Measurements from ENCODE around the gene FBXL20. TPM values are rescaled to one million over a fixed set of nuclear protein-coding genes. Genes with fewer than 3 reads are reported as not detected.

The FBXL20 gene
- total and polyA plus RNA-seq, 2 donors: 4.2 to 8.7 TPM

DNA sequence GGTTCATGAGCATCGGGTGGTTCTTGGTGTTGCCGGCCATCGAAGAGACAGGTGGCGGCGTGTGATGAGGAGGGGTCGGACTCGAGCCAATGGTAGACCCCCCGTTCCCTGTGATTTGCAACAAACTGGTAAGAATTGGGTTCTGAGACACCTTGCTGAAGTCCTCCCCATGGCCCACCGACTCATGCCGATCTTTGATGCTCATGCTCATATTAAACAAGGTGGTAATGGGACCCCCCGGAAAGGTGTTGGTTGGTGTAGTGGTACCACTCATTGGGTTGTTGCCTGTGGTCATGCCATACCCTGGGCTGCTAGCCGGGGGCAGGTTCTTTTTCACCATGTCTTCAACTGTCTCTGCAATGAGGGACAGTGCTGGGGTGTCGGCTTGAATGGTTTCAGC lies 8.9 kb upstream of the FBXL20 start:
- WGBS: 98% methylated on average over 13 of the region's 13 CpGs

DNA sequence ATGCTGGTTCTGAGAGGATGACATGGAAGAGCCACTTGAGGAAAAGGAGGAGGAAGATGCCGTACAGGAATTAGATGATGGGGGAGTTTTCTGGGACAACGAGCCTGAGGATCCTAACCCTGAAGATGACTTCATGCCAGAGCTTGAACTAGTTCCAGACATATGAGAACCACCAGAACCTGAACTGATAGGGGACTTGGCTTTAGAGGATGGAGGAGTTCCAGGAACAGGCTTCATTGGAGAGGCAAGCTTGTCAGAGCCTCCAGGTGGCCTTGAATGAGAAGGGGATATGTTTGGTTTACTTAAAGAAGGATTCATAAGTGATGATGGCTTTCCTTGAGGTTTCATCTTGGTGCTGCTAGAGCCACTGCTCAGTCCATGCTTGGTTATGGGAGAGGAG lies 6.9 kb upstream of the FBXL20 start:
- 94% methylated on average over 2 of the region's 2 CpGs for WGBS
- DNase-seq (ENCODE audit: low read depth in 6 of 9, low spot score in 9 of 9): no peak
- Histone ChIP-seq H3K27ac (ENCODE audit: low read depth in 1 of 2, low read length in 1 of 2) (no peak overlapping the region), H3K27me3 (ENCODE audit: control insufficient read depth in 2 of 2, insufficient read depth in 1 of 2, low read length in 1 of 2) (no peaks in the 10 kb centered on the region), H3K4me3 (ENCODE audit: low read length in 2 of 2) (no peak overlapping the region), H3K4me1 (ENCODE audit: control insufficient read depth in 2 of 2, insufficient read depth in 2 of 2, low read length in 2 of 2) (no peaks in the 10 kb centered on the region), H3K36me3 (ENCODE audit: control insufficient read depth in 2 of 2, insufficient read depth in 2 of 2, low read length in 1 of 2) (peaks cover 61 to 72% of the 10 kb centered on the region in 2 donors), H3K9me3 (ENCODE audit: control insufficient read depth in 2 of 2, insufficient read depth in 1 of 2, low read length in 1 of 2) (no peaks in the 10 kb centered on the region)

More for the DNA sequence above, 8.9 kb upstream of the FBXL20 start:
- Histone ChIP-seq H3K9me3 (ENCODE audit: control insufficient read depth in 2 of 2, insufficient read depth in 1 of 2, low read length in 1 of 2) (no peaks in the 10 kb centered on the region), H3K27me3 (ENCODE audit: control insufficient read depth in 2 of 2, insufficient read depth in 1 of 2, low read length in 1 of 2) (no peaks in the 10 kb centered on the region), H3K36me3 (ENCODE audit: control insufficient read depth in 2 of 2, insufficient read depth in 2 of 2, low read length in 1 of 2) (peaks cover 72 to 85% of the 10 kb centered on the region in 2 donors), H3K4me1 (ENCODE audit: control insufficient read depth in 2 of 2, insufficient read depth in 2 of 2, low read length in 2 of 2) (no peaks in the 10 kb centered on the region), H3K27ac (ENCODE audit: low read depth in 1 of 2, low read length in 1 of 2) (no peak overlapping the region), H3K4me3 (ENCODE audit: low read length in 2 of 2) (no peak overlapping the region)
- no peak for DNase-seq (ENCODE audit: low read depth in 6 of 9, low spot score in 9 of 9)

DNA sequence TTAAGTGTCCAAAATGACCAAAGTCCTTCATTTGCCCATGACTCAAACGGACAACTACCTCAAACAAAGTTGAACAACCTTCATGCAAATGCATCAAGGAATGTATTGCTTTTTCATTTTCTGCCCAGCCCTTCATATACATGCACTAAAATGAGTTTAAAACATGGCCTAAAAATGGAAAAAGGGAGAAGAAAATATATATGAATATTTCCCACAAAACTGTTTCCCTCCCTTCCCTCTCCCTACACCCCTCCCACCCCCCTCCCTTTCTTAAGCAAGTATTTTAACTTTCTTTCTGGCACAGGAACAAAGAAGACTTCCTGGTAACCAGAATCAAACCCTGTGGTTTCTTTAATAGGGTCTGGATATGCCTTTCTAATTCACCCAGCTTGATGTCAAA lies 5.5 kb upstream of the FBXL20 start:
- no peak for DNase-seq (ENCODE audit: low read depth in 6 of 9, low spot score in 9 of 9)
- WGBS: 96% methylated on average over 1 of the region's 1 CpG
- Histone ChIP-seq H3K27ac (ENCODE audit: low read depth in 1 of 2, low read length in 1 of 2) (no peak overlapping the region), H3K9me3 (ENCODE audit: control insufficient read depth in 2 of 2, insufficient read depth in 1 of 2, low read length in 1 of 2) (no peaks in the 10 kb centered on the region), H3K4me1 (ENCODE audit: control insufficient read depth in 2 of 2, insufficient read depth in 2 of 2, low read length in 2 of 2) (peaks cover 0 to 4% of the 10 kb centered on the region in 2 donors), H3K36me3 (ENCODE audit: control insufficient read depth in 2 of 2, insufficient read depth in 2 of 2, low read length in 1 of 2) (peaks cover 51 to 66% of the 10 kb centered on the region in 2 donors), H3K4me3 (ENCODE audit: low read length in 2 of 2) (no peak overlapping the region), H3K27me3 (ENCODE audit: control insufficient read depth in 2 of 2, insufficient read depth in 1 of 2, low read length in 1 of 2) (no peaks in the 10 kb centered on the region)

DNA sequence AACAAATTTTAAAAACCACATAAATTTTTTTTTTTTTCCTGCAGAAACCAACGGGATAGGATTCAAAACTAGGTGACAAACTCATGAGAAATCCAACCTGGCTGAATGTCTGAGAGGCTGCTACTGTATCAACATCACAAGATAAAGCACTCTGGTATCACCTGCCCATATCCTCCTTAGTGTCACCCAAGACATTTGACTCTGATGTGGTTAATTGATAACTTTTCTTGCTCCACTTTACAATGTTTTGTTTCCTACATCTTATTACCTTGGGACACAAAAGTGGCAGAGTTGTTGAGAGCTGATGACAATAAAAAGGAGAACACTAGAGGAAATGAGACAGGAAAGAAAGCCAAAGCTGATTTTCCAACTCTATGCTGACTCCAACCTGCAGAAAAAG lies 4.0 kb upstream of the FBXL20 start:
- no peak overlapping the region for H3K4me3 ChIP-seq (ENCODE audit: low read length in 2 of 2)
- no peak for DNase-seq (ENCODE audit: low read depth in 6 of 9, low spot score in 9 of 9)
- H3K9me3 ChIP-seq (ENCODE audit: control insufficient read depth in 2 of 2, insufficient read depth in 1 of 2, low read length in 1 of 2): no peaks in the 10 kb centered on the region
- H3K27ac ChIP-seq (ENCODE audit: low read depth in 1 of 2, low read length in 1 of 2): no peak overlapping the region
- 83% methylated on average over 1 of the region's 1 CpG for WGBS
- H3K27me3 ChIP-seq (ENCODE audit: control insufficient read depth in 2 of 2, insufficient read depth in 1 of 2, low read length in 1 of 2): no peaks in the 10 kb centered on the region
- peaks cover 40 to 56% of the 10 kb centered on the region in 2 donors for H3K36me3 ChIP-seq (ENCODE audit: control insufficient read depth in 2 of 2, insufficient read depth in 2 of 2, low read length in 1 of 2)
- peaks cover 2 to 9% of the 10 kb centered on the region in 2 donors for H3K4me1 ChIP-seq (ENCODE audit: control insufficient read depth in 2 of 2, insufficient read depth in 2 of 2, low read length in 2 of 2)

DNA sequence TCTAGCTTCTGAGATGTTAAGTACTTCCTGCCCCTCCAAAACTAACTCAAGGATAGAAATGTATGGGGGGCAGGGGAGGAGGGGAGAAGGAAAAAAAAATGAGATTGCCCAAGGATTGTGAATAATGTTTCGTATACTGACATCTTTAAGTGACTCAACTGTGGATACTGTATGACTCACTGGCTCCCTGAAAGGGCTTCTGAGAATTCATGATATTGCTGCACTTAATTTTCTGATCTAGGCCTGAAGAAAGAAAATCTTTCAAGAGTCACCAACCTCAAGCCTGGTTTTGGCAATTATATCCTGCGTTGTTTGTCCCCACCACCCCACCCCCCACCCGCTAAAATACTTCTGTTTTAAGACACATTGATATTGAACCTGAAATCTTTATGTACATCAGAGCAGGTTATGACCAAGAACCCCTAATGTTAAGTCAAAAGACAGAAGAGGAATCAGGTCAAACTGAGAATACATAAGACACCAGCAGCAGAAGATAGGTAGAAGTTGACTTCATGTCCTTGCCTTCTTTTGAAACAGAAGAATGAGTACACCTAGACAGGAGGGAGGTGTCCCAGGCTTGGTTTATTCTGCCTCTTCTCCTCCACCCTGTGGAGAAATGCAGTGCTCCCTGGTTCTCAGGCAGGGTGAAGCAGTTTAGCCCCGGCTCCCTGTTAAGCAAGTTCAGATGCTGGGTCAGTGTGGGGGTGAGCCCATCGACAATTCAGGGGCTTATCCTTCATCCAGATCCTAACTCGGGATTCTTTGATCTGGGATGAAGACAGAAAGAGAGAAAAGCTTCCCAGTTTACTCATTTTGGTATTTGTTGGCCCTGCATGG lies 3.3 kb upstream of the FBXL20 start:
- no peak for DNase-seq (ENCODE audit: low read depth in 6 of 9, low spot score in 9 of 9)
- 94% methylated on average over 6 of the region's 6 CpGs for WGBS
- Histone ChIP-seq H3K9me3 (ENCODE audit: control insufficient read depth in 2 of 2, insufficient read depth in 1 of 2, low read length in 1 of 2) (no peaks in the 10 kb centered on the region), H3K36me3 (ENCODE audit: control insufficient read depth in 2 of 2, insufficient read depth in 2 of 2, low read length in 1 of 2) (peaks cover 33 to 49% of the 10 kb centered on the region in 2 donors), H3K27me3 (ENCODE audit: control insufficient read depth in 2 of 2, insufficient read depth in 1 of 2, low read length in 1 of 2) (no peaks in the 10 kb centered on the region), H3K27ac (ENCODE audit: low read depth in 1 of 2, low read length in 1 of 2) (no peak overlapping the region), H3K4me3 (ENCODE audit: low read length in 2 of 2) (no peak overlapping the region), H3K4me1 (ENCODE audit: control insufficient read depth in 2 of 2, insufficient read depth in 2 of 2, low read length in 2 of 2) (peaks cover 6 to 12% of the 10 kb centered on the region in 2 donors)

DNA sequence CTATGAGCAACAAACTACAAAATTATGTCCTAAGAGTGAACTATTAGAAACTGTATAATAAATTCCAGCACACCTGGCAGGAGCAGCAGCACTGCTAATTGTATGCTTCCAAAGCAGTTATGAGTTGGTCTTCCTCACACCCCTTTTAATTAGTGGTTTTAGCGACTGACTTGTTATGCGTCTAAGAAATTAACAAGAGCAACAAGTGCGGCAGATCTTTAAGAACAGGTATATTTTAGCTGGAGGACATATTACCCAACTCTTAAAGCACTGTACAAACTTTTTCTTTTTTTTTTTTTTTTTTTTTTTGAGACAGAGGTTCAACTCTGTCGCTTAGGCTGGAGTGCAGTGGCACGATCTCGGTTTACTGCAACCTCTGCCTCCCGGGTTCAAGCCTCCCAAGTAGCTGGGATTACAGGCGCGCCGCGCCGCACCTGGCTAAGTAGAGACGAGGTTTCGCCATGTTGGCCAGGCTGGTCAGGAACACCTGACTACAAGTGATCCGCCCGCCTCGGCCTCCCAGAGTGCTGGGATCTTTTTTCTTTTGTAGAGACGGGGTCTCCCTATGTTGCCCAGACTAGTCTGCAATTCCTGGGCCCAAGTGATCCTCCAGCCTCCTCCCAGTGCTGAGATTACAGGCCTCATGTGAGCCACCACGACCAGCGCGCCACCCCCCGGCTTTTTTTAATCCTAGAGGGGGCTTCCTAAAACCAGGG lies 1.6 kb upstream of the FBXL20 start:
- Histone ChIP-seq H3K36me3 (ENCODE audit: control insufficient read depth in 2 of 2, insufficient read depth in 2 of 2, low read length in 1 of 2) (peaks cover 17 to 32% of the 10 kb centered on the region in 2 donors), H3K4me1 (ENCODE audit: control insufficient read depth in 2 of 2, insufficient read depth in 2 of 2, low read length in 2 of 2) (peaks cover 6 to 12% of the 10 kb centered on the region in 2 donors), H3K9me3 (ENCODE audit: control insufficient read depth in 2 of 2, insufficient read depth in 1 of 2, low read length in 1 of 2) (no peaks in the 10 kb centered on the region), H3K27me3 (ENCODE audit: control insufficient read depth in 2 of 2, insufficient read depth in 1 of 2, low read length in 1 of 2) (no peaks in the 10 kb centered on the region), H3K4me3 (ENCODE audit: low read length in 2 of 2) (peak overlapping the region in 1 of 2 donors; percentile 63), H3K27ac (ENCODE audit: low read depth in 1 of 2, low read length in 1 of 2) (no peak overlapping the region)
- WGBS: 85% methylated on average over 22 of the region's 22 CpGs
- no peak for DNase-seq (ENCODE audit: low read depth in 6 of 9, low spot score in 9 of 9)

DNA sequence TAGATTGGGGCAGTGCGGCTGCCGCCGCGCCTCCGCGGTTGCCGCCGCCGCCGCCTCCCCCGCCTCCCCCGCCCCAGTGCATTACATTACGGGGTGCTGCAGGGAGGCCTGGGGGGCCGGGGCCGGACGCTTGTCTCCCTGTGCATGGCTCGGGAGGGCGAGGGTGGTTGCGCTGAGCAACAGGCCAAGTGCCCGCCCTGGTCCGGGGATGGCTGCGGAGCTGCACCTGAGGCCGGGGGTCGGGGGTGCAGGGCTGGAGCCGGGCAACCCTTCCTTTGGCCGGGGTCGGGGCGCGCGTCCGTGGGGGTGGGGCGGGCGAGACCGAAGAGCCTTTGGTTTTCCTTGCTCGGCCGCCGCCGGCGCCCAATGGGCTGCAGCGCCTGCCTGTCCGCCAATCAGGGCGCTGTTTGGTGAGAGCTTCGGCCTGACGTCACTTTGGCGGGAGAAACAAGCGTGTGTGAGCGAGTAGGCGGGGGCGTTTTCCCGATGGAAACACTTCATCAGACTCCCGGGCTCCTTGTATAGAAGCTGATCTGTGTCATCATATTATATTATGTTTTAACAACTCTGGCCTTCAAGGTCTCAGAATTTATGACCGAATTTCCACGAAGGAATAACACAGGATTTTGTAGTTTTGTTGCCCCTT lies 941 bp upstream of the FBXL20 start:
- Histone ChIP-seq H3K4me1 (ENCODE audit: control insufficient read depth in 2 of 2, insufficient read depth in 2 of 2, low read length in 2 of 2) (peaks cover 6 to 12% of the 10 kb centered on the region in 2 donors), H3K4me3 (ENCODE audit: low read length in 2 of 2) (peak overlapping the region; percentile 63 to 90), H3K9me3 (ENCODE audit: control insufficient read depth in 2 of 2, insufficient read depth in 1 of 2, low read length in 1 of 2) (no peaks in the 10 kb centered on the region), H3K27me3 (ENCODE audit: control insufficient read depth in 2 of 2, insufficient read depth in 1 of 2, low read length in 1 of 2) (no peaks in the 10 kb centered on the region), H3K36me3 (ENCODE audit: control insufficient read depth in 2 of 2, insufficient read depth in 2 of 2, low read length in 1 of 2) (peaks cover 11 to 25% of the 10 kb centered on the region in 2 donors), H3K27ac (ENCODE audit: low read depth in 1 of 2, low read length in 1 of 2) (peak overlapping the region; percentile 84 to 93)
- peak; percentile 72 to 93 (median 86) for DNase-seq (ENCODE audit: low read depth in 6 of 9, low spot score in 9 of 9)
- 1% methylated on average over 53 of the region's 53 CpGs for WGBS

DNA sequence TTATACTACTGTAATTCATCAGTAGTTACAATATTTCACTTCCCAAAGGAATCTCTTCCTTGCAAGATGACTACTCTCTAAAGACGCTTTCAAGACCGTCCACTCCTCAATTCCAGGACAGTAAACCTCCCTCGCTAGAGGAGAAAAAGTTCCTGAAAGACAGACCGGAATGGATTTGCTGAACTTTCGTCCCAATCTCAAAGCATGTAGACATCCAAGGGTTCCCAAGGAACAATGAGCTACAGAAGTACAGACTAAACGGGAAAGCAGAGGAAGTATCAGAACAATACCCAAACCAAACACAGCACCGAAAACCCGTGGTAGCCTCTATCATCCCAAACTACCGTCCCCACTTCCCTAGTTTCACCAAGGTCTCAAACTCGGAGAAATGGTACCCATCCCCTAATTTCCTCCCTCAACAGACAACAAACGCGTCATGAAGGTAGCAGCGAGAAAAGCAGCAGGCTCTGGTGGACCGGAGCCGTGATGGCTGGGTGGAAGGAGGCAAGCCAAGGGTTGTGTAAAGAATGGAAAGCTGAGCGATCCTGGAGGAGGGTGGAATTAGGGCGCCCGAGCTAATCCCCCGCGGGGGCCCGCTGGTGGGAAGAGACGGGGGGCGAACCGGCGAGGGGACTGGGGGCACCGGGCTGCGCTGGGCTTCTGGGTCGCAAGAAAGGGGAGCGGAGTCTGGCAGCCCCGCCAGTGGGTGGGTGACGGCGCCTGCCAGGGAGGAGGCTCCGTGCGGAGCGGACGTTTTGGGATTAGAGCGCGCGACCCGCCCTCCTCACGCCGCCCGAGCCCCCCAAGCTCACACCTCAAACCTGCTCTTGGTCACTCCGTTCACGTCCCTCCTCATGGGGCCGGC lies 647 bp downstream of the FBXL20 start:
- H3K27ac ChIP-seq (ENCODE audit: low read depth in 1 of 2, low read length in 1 of 2): peak overlapping the region; percentile 65 to 87
- peak in 7 of 9 donors; percentile 11 to 45 (median 18) for DNase-seq (ENCODE audit: low read depth in 6 of 9, low spot score in 9 of 9)
- H3K4me3 ChIP-seq (ENCODE audit: low read length in 2 of 2): peak overlapping the region; percentile 63 to 90
- H3K36me3 ChIP-seq (ENCODE audit: control insufficient read depth in 2 of 2, insufficient read depth in 2 of 2, low read length in 1 of 2): peaks cover 1 to 10% of the 10 kb centered on the region in 2 donors
- 2% methylated on average over 46 of the region's 46 CpGs for WGBS
- H3K27me3 ChIP-seq (ENCODE audit: control insufficient read depth in 2 of 2, insufficient read depth in 1 of 2, low read length in 1 of 2): no peaks in the 10 kb centered on the region
- peaks cover 6 to 12% of the 10 kb centered on the region in 2 donors for H3K4me1 ChIP-seq (ENCODE audit: control insufficient read depth in 2 of 2, insufficient read depth in 2 of 2, low read length in 2 of 2)
- H3K9me3 ChIP-seq (ENCODE audit: control insufficient read depth in 2 of 2, insufficient read depth in 1 of 2, low read length in 1 of 2): no peaks in the 10 kb centered on the region
